Panc1 (cell line): ENCODE data around the gene PLCL1.

Experiments used
- REST ChIP-seq, 2 experiments: IDR thresholded peaks; 2 replicates each; pipeline ENCODE4 v1.6.1; 2011 to 2012; ENCODE audit warnings: low read depth in 2 of 2, control low read depth in 1 of 2, low read length in 1 of 2, mild to moderate bottlenecking in 1 of 2, moderate library complexity in 1 of 2; ENCODE audit not compliant: insufficient read depth in 1 of 2
- TCF7L2 ChIP-seq: IDR thresholded peaks from 2 replicates; pipeline ENCODE4 v1.6.1; 2011; ENCODE audit warnings: mild to moderate bottlenecking, low read depth, low read length, inconsistent platforms
- TF ChIP-seq, protein P1 (sequence below): fragments of 450-650 bp; IDR thresholded peaks from 2 replicates; pipeline ENCODE4 v1.5.1; 2017; ENCODE audit warnings: mild to moderate bottlenecking

DNA sequence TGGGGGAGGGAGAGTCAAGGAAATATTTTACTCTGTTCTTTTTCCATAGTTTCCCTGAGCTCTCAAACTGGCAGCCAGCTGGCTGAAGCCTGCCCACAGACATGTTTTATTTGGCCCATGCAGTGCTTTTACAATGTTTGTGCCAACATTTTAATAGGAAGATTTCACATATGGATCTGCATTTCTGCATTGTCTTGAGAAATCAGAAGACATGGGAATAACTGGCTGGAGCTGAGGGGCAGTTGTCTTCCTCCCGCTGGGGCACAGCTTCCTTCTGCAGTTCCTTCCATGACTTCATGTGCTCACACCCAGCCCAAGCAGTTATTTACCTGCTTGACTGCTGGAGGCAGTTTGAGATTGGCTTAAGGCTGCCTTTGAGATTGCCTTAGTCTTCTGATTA is 74.4 kb downstream of the PLCL1 start:
- TF ChIP-seq TCF7L2 (no peak), REST (IDR thresholded peaks at IDR 0.05; ENCODE audit: insufficient read depth in 1 of 2, low read depth in 2 of 2, low read length in 1 of 2) (no peak)
- TF ChIP-seq, protein P1, sequence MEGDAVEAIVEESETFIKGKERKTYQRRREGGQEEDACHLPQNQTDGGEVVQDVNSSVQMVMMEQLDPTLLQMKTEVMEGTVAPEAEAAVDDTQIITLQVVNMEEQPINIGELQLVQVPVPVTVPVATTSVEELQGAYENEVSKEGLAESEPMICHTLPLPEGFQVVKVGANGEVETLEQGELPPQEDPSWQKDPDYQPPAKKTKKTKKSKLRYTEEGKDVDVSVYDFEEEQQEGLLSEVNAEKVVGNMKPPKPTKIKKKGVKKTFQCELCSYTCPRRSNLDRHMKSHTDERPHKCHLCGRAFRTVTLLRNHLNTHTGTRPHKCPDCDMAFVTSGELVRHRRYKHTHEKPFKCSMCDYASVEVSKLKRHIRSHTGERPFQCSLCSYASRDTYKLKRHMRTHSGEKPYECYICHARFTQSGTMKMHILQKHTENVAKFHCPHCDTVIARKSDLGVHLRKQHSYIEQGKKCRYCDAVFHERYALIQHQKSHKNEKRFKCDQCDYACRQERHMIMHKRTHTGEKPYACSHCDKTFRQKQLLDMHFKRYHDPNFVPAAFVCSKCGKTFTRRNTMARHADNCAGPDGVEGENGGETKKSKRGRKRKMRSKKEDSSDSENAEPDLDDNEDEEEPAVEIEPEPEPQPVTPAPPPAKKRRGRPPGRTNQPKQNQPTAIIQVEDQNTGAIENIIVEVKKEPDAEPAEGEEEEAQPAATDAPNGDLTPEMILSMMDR, result no peak
